ENCODE results near the gene ZNF835.

Gene ZNF835

GRCh38 chr19:56668676-56669075 is 2.9 kb downstream of the ZNF835 start:
- Histone ChIP-seq H3K36me3 (ENCODE audit: low read length) (no peaks in the 10 kb centered on the region), H3K9me3 (ENCODE audit: insufficient read depth, low read length) (no peaks in the 10 kb centered on the region), H3K4me3 (ENCODE audit: insufficient read depth, low read length, poor library complexity, severe bottlenecking) (no peak overlapping the region), H3K79me2 (ENCODE audit: insufficient read depth, low read length) (no peaks in the 10 kb centered on the region), H3K9ac (ENCODE audit: low read length) (no peak overlapping the region), H3K27me3 (ENCODE audit: low read length) (no peaks in the 10 kb centered on the region), H3K27ac (ENCODE audit: low read depth, low read length) (no peak overlapping the region), H2AFZ (ENCODE audit: low read depth, low read length, severe bottlenecking) (no peak overlapping the region), H4K20me1 (ENCODE audit: low read depth, low read length) (no peaks in the 10 kb centered on the region), H3K4me2 (ENCODE audit: low read depth, low read length, poor library complexity, severe bottlenecking) (no peak overlapping the region), H3K9me2 (replicated peaks; ENCODE audit: insufficient read depth, low read length) (no peaks in the 10 kb centered on the region), H3F3A (ENCODE audit: insufficient read depth) (no peaks in the 10 kb centered on the region)
- TF ChIP-seq EZH2phosphoT487 (conservative IDR thresholded peaks at IDR 0.05; ENCODE audit: low read length): no peak
- TF ChIP-seq CTCF (IDR thresholded peaks at IDR 0.05; ENCODE audit: insufficient read depth, low read length, poor library complexity, severe bottlenecking): no peak

DNA sequence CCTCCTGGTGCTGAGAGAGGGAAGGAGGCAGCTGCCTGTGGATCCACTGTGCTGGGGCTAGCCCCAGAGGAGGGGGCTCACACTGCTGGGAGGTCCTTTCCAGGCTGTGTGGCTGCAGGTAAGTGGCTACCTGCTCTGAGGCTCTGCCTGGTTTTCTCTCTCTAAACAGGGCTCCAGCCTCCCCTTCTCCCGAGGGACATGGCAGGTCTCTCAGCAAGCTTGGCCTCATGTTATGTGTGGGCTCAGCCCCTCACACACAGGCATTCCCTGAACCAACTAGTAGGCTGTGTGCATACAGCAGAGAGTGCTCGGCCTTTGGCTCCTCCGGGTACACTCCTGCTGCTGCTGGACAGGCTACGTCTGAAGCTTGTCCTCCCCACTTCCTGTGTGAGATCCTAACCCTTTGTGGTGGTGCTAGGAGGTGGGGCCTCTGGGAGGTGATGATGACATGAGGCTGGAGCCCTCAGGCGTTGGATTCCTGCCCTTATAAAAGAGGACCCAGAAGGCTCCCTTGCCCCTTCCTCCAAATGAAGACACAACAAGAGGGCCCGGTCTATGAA is 4.2 kb downstream of the ZNF835 start:
- Histone ChIP-seq H3F3A (ENCODE audit: insufficient read depth) (no peaks in the 10 kb centered on the region), H4K20me1 (ENCODE audit: low read depth, low read length) (no peaks in the 10 kb centered on the region), H3K36me3 (ENCODE audit: low read length) (no peaks in the 10 kb centered on the region), H3K4me2 (ENCODE audit: low read depth, low read length, poor library complexity, severe bottlenecking) (no peak overlapping the region), H3K79me2 (ENCODE audit: insufficient read depth, low read length) (no peaks in the 10 kb centered on the region), H3K9ac (ENCODE audit: low read length) (no peak overlapping the region), H2AFZ (ENCODE audit: low read depth, low read length, severe bottlenecking) (no peak overlapping the region), H3K9me3 (ENCODE audit: insufficient read depth, low read length) (no peaks in the 10 kb centered on the region), H3K9me2 (replicated peaks; ENCODE audit: insufficient read depth, low read length) (no peaks in the 10 kb centered on the region), H3K27me3 (ENCODE audit: low read length) (no peaks in the 10 kb centered on the region), H3K27ac (ENCODE audit: low read depth, low read length) (no peak overlapping the region), H3K4me3 (ENCODE audit: insufficient read depth, low read length, poor library complexity, severe bottlenecking) (no peak overlapping the region)
- TF ChIP-seq EZH2phosphoT487 (conservative IDR thresholded peaks at IDR 0.05; ENCODE audit: low read length) (no peak), CTCF (IDR thresholded peaks at IDR 0.05; ENCODE audit: insufficient read depth, low read length, poor library complexity, severe bottlenecking) (no peak)

DNA sequence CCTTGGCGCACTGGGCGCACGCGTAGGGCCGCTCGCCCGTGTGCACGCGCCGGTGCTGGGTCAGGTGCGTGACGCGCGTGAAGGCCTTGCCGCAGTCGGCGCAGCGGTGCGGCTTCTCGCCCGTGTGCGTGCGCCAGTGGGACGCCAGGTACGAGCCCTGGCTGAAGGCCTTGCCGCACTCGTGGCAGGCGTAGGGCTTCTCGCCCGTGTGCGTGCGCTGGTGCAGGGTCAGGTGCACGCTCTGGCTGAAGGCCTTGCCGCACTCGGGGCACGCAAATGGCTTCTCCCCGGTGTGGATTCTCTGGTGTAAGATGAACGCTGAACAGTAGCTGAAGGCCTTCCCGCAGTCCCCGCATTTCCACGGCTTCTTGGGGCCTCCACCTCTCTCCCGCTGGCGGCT is 7.0 kb downstream of the ZNF835 start:
- Histone ChIP-seq H3K9me2 (replicated peaks; ENCODE audit: insufficient read depth, low read length) (no peaks in the 10 kb centered on the region), H3K27me3 (ENCODE audit: low read length) (no peaks in the 10 kb centered on the region), H3F3A (ENCODE audit: insufficient read depth) (no peaks in the 10 kb centered on the region), H3K4me2 (ENCODE audit: low read depth, low read length, poor library complexity, severe bottlenecking) (no peak overlapping the region), H3K9me3 (ENCODE audit: insufficient read depth, low read length) (no peaks in the 10 kb centered on the region), H4K20me1 (ENCODE audit: low read depth, low read length) (no peaks in the 10 kb centered on the region), H3K36me3 (ENCODE audit: low read length) (no peaks in the 10 kb centered on the region), H3K9ac (ENCODE audit: low read length) (no peak overlapping the region), H2AFZ (ENCODE audit: low read depth, low read length, severe bottlenecking) (no peak overlapping the region), H3K4me3 (ENCODE audit: insufficient read depth, low read length, poor library complexity, severe bottlenecking) (no peak overlapping the region), H3K27ac (ENCODE audit: low read depth, low read length) (no peak overlapping the region), H3K79me2 (ENCODE audit: insufficient read depth, low read length) (no peaks in the 10 kb centered on the region)
- TF ChIP-seq CTCF (IDR thresholded peaks at IDR 0.05; ENCODE audit: insufficient read depth, low read length, poor library complexity, severe bottlenecking) (no peak), EZH2phosphoT487 (conservative IDR thresholded peaks at IDR 0.05; ENCODE audit: low read length) (no peak)

Data from SU-DHL-6 (cell line).